K562 (cell line): Measurements from ENCODE around the gene TMEM150A. TPM values are rescaled to one million over a fixed set of nuclear protein-coding genes. Genes with fewer than 3 reads are reported as not detected.

Experiments used
- CBFA2T2 ChIP-seq: fragments of 450-650 bp; conservative IDR thresholded peaks from 2 replicates; pipeline ENCODE4 v1.6.1; 2017; ENCODE audit warnings: mild to moderate bottlenecking
- CBX2 ChIP-seq: fragments of 200-600 bp; sonication (generic); IDR thresholded peaks from one replicate; pipeline ENCODE4 v1.6.1; 2012; ENCODE audit warnings: mild to moderate bottlenecking, low read length, inconsistent platforms; ENCODE audit not compliant: insufficient read depth, poor library complexity, severe bottlenecking
- CC2D1A ChIP-seq: fragments of 450-650 bp; IDR thresholded peaks from 2 replicates; pipeline ENCODE4 v1.6.1; 2017; ENCODE audit warnings: mild to moderate bottlenecking
- CGGBP1 ChIP-seq: fragments of 250-450 bp; sonication (Bioruptor Pico); IDR thresholded peaks from 2 replicates; pipeline ENCODE4 v1.9.0; 2021; ENCODE audit warnings: mild to moderate bottlenecking
- EP300 ChIP-seq: IDR thresholded peaks from 2 replicates; pipeline ENCODE4 v1.6.1; 2012; ENCODE audit warnings: low read length, improper control_type of control experiment
- FOS ChIP-seq: IDR thresholded peaks from 3 replicates; pipeline ENCODE4 v1.6.1; 2011; ENCODE audit not compliant: insufficient read length; ENCODE audit errors: extremely low read depth
- FOSL1 ChIP-seq: fragments of 200-800 bp; sonication (Bioruptor generic); conservative IDR thresholded peaks from 2 replicates; pipeline ENCODE4 v1.6.1; 2016; ENCODE audit warnings: missing genetic modification characterization, missing compliant biosample characterization
- GABPB1 ChIP-seq: sonication (generic); formaldehyde crosslinking; IDR thresholded peaks from 2 replicates; pipeline ENCODE4 v1.8.0; 2022; ENCODE audit warnings: mild to moderate bottlenecking, missing genetic modification reagents
- GTF2A2 ChIP-seq: IDR thresholded peaks from 2 replicates; pipeline ENCODE4 v1.6.1; 2016; ENCODE audit warnings: mild to moderate bottlenecking, missing genetic modification characterization, missing compliant biosample characterization
- HIVEP1 ChIP-seq: fragments of 250-450 bp; sonication (Bioruptor Pico); IDR thresholded peaks from 2 replicates; pipeline ENCODE4 v1.4.0; 2020; ENCODE audit warnings: mild to moderate bottlenecking
- HMG20B ChIP-seq: fragments of 250-450 bp; sonication (Bioruptor Pico); IDR thresholded peaks from 2 replicates; pipeline ENCODE4 v1.5.0; 2021; ENCODE audit warnings: mild to moderate bottlenecking
- MTA1 ChIP-seq: fragments of 450-650 bp; IDR thresholded peaks from 2 replicates; pipeline ENCODE4 v1.6.1; 2017; ENCODE audit warnings: borderline replicate concordance
- NCOR1 ChIP-seq: fragments of 450-650 bp; IDR thresholded peaks from 2 replicates; pipeline ENCODE4 v1.6.1; 2016; ENCODE audit warnings: mild to moderate bottlenecking, moderate library complexity
- POLR2A ChIP-seq: fragments of 450-650 bp; conservative IDR thresholded peaks from 2 replicates; pipeline ENCODE4 v1.6.1; 2016
- PRMT5 ChIP-seq: sonication (generic); formaldehyde crosslinking; IDR thresholded peaks from 2 replicates; pipeline ENCODE4 v1.5.0; 2020; ENCODE audit warnings: missing genetic modification reagents
- PURB ChIP-seq: sonication (generic); formaldehyde crosslinking; IDR thresholded peaks from 2 replicates; pipeline ENCODE4 v1.9.0; 2021; ENCODE audit warnings: low read depth, mild to moderate bottlenecking, missing genetic modification reagents
- RHOXF2B ChIP-seq: fragments of 250-450 bp; sonication (Bioruptor Pico); conservative IDR thresholded peaks from 2 replicates; pipeline ENCODE4 v1.5.1; 2021
- SAFB2 ChIP-seq: fragments of 200-400 bp; formaldehyde crosslinking; IDR thresholded peaks from 2 replicates; pipeline ENCODE4 v1.6.1; 2018; ENCODE audit warnings: borderline replicate concordance, low read length, low read depth, moderate library complexity; ENCODE audit not compliant: severe bottlenecking
- SLC30A9 ChIP-seq: fragments of 250-450 bp; sonication (Bioruptor Pico); IDR thresholded peaks from 2 replicates; pipeline ENCODE4 v1.8.0; 2022; ENCODE audit warnings: mild to moderate bottlenecking, moderate library complexity
- SMAD3 ChIP-seq: fragments of 450-650 bp; formaldehyde crosslinking; conservative IDR thresholded peaks from 2 replicates; pipeline ENCODE4 v1.4.0; 2020; ENCODE audit warnings: mild to moderate bottlenecking
- SMARCB1 ChIP-seq: IDR thresholded peaks from 2 replicates; pipeline ENCODE4 v1.6.1; 2011; ENCODE audit warnings: improper control_type of control experiment, low read depth; ENCODE audit not compliant: insufficient read length
- SNAPC5 ChIP-seq: fragments of 250-450 bp; sonication (Bioruptor Pico); IDR thresholded peaks from 2 replicates; pipeline ENCODE4 v1.8.0; 2021; ENCODE audit warnings: moderate library complexity, mild to moderate bottlenecking, inconsistent platforms
- TAF1 ChIP-seq: IDR thresholded peaks from 2 replicates; pipeline ENCODE4 v1.6.1; 2011; ENCODE audit warnings: mild to moderate bottlenecking, low read length, moderate library complexity; ENCODE audit not compliant: insufficient read depth, control insufficient read depth, severe bottlenecking; ENCODE audit errors: extremely low read depth
- TAF15 ChIP-seq: fragments of 200-400 bp; formaldehyde crosslinking; IDR thresholded peaks from 2 replicates; pipeline ENCODE4 v1.6.1; 2017; ENCODE audit warnings: mild to moderate bottlenecking, low read depth, low read length, moderate library complexity
- TAL1 ChIP-seq: fragments of 450-650 bp; IDR thresholded peaks from 2 replicates; pipeline ENCODE4 v1.6.1; 2016; ENCODE audit warnings: mild to moderate bottlenecking
- TEAD4 ChIP-seq, 2 experiments: sonication (generic) in 1 of 2; formaldehyde crosslinking in 1 of 2; IDR thresholded peaks; 2 replicates each; pipeline versions ENCODE4 v1.6.1 to v1.8.0; 2012 to 2022; ENCODE audit warnings: borderline replicate concordance in 1 of 2, inconsistent platforms in 1 of 2, low read length in 1 of 2, mild to moderate bottlenecking in 1 of 2, missing genetic modification reagents in 1 of 2
- TFE3 ChIP-seq: fragments of 450-650 bp; formaldehyde crosslinking; IDR thresholded peaks from 2 replicates; pipeline ENCODE4 v1.4.0; 2020; ENCODE audit warnings: mild to moderate bottlenecking, mixed read lengths
- TRIM24 ChIP-seq, 2 experiments: fragments of 450-650 bp; IDR thresholded peaks; 2 replicates each; pipeline ENCODE4 v1.6.1; 2016
- ZC3H8 ChIP-seq: fragments of 450-650 bp; IDR thresholded peaks from 2 replicates; pipeline ENCODE4 v1.6.1; 2017
- ZNF274 ChIP-seq: IDR thresholded peaks from 2 replicates; pipeline ENCODE4 v1.6.1; 2011; ENCODE audit warnings: low read depth, mild to moderate bottlenecking, low read length, moderate library complexity, borderline replicate concordance
- ZNF444 ChIP-seq: fragments of 250-450 bp; sonication (Bioruptor Pico); IDR thresholded peaks from 2 replicates; pipeline ENCODE4 v1.4.0; 2020; ENCODE audit warnings: mild to moderate bottlenecking, moderate library complexity
- ZNF589 ChIP-seq: fragments of 200-800 bp; sonication (Bioruptor generic); IDR thresholded peaks from 2 replicates; pipeline ENCODE4 v1.6.1; 2016; ENCODE audit warnings: low read depth, missing genetic modification characterization, missing compliant biosample characterization
- polyA plus RNA-seq, 8 experiments: library from polyadenylated mRNA; depleted of rRNA in 4 of 8; stranded (reverse) in 5 of 8; unstranded in 3 of 8; fragments of >200 nt; fragmentation: Nextera tagmentation in 2 of 8; fragmentation: Illumina TruSeq in 1 of 8; extraction: Ambion mirVana in 2 of 8; extraction: Trizol in 1 of 8; gene quantifications; 2 replicates each; pipeline versions ENCODE4 v1.2.1 to v1.2.3, GENCODE V29; 2011 to 2014; ENCODE audit warnings: inconsistent platforms in 1 of 8, missing spikeins in 1 of 8
- total RNA-seq, 7 experiments: library from RNA; depleted of rRNA in 6 of 7; stranded (reverse); fragments of >200 nt in 6 of 7; fragmentation: Illumina TruSeq in 2 of 7; extraction: Trizol in 2 of 7; gene quantifications; 2 replicates each; pipeline versions ENCODE4 v1.2.1 to v1.2.3, GENCODE V29; 2011 to 2021; ENCODE audit warnings: low replicate concordance in 1 of 7

Gene TMEM150A
- total and polyA plus RNA-seq, 9 of the 15 experiments (the other 6 are each of a cell fraction or from before 2014, with no cell fraction given): 3.9 to 17.1 (median 8.4) TPM

- TF ChIP-seq CBX2 (no peak), ZC3H8 (no peak), GTF2A2 (tag) (no peak), SLC30A9 (CRISPR knock-in tag) (no peak), ZNF444 (CRISPR knock-in tag) (no peak), PRMT5 (no peak), FOSL1 (tag) (no peak), HIVEP1 (CRISPR knock-in tag) (no peak), CC2D1A (peak; percentile 30; the same call in 1 of the 2 replicates), SNAPC5 (no peak), NCOR1 (peak; percentile 56; the same call in 1 of the 2 replicates), TFE3 (CRISPR knock-in tag) (no peak), TAF1 (no peak), SMARCB1 (no peak), TAL1 (peak; percentile 56; the same call in 1 of the 2 replicates), MTA1 (no peak), ZNF274 (no peak), SMAD3 (no peak), CBFA2T2 (peak; percentile 89), FOS (no peak), TEAD4 (IDR thresholded peaks at IDR 0.05; ENCODE audit: low read length) (peak; percentile 54; the same call in 1 of the 2 replicates), TEAD4 (CRISPR knock-in tag; IDR thresholded peaks at IDR 0.05; ENCODE audit: borderline replicate concordance) (no peak), EP300 (peak; percentile 38; the same call in 1 of the 2 replicates), CGGBP1 (CRISPR knock-in tag) (no peak), ZNF589 (CRISPR knock-in tag) (no peak), TAF15 (no peak), POLR2A (no peak), GABPB1 (CRISPR knock-in tag) (no peak), RHOXF2B (CRISPR knock-in tag) (no peak), PURB (CRISPR knock-in tag) (no peak), TRIM24 (IDR thresholded peaks at IDR 0.05) (peak in 1 of 2 experiments; percentile 40; a peak in 2 of 4 replicates), HMG20B (CRISPR knock-in tag) (no peak), SAFB2 (no peak)
Measured at GRCh38 chr2:85588645-85589044, 13.9 kb downstream of the TMEM150A start (continued).
